Breast epithelium (tissue), 4 donors: Measurements from ENCODE around the gene GPAT3. TPM values are rescaled to one million over a fixed set of nuclear protein-coding genes. Genes with fewer than 3 reads are reported as not detected.
"Not testable (repeated sequence)": the region's sequence is repeated elsewhere in the genome, so short reads cannot be mapped to it uniquely, and the experiment has no call there.

Experiments used
- DNase-seq, 2 donors: peaks; one replicate each; pipeline ENCODE4 v3.0.0-alpha.2; 2019; ENCODE audit warnings: low spot score in 2 of 2
- H3K27ac ChIP-seq, 2 donors: fragments of 200-600 bp; sonication (generic) in 1 of 2; one replicate each; pipeline ENCODE4 v1.5.1; 2016 to 2019; ENCODE audit warnings: mild to moderate bottlenecking in 1 of 2
- H3K27me3 ChIP-seq, 2 donors: fragments of 200-600 bp; sonication (generic) in 1 of 2; one replicate each; pipeline versions ENCODE4 v1.5.1 to v1.6.0; 2017 to 2019; ENCODE audit warnings: control low read depth in 1 of 2, mild to moderate bottlenecking in 1 of 2
- H3K36me3 ChIP-seq: fragments of 200-600 bp; one replicate; pipeline ENCODE4 v1.5.1; 2019
- H3K4me1 ChIP-seq, 2 donors: fragments of 200-600 bp; sonication (generic); one replicate each; pipeline ENCODE4 v1.5.1; 2016 to 2019; ENCODE audit warnings: control low read depth in 1 of 2
- H3K4me3 ChIP-seq, 3 donors: fragments of 200-600 bp; sonication (generic); 1 replicate in 2 of 3; 2 replicates in 1 of 3; pipeline ENCODE4 v1.5.1; 2016 to 2019; ENCODE audit warnings: mild to moderate bottlenecking in 3 of 3, moderate library complexity in 2 of 3
- H3K9me3 ChIP-seq, 2 donors: fragments of 200-600 bp; sonication (generic) in 1 of 2; one replicate each; pipeline ENCODE4 v1.5.1; 2016 to 2019; ENCODE audit warnings: control low read depth in 1 of 2
- CTCF ChIP-seq, 3 donors: fragments of 450-650 bp; IDR thresholded peaks; one replicate each; pipeline ENCODE4 v1.5.1; 2016 to 2017; ENCODE audit warnings: antibody characterized with exemption in 3 of 3, mild to moderate bottlenecking in 3 of 3, moderate library complexity in 3 of 3
- POLR2A ChIP-seq: fragments of 450-650 bp; IDR thresholded peaks from one replicate; pipeline ENCODE4 v1.6.1; 2016; ENCODE audit warnings: antibody characterized with exemption, mild to moderate bottlenecking, moderate library complexity
- POLR2AphosphoS5 ChIP-seq, 3 donors: sonication (generic); formaldehyde crosslinking; IDR thresholded peaks; one replicate each; pipeline ENCODE4 v1.6.1; 2017; ENCODE audit warnings: antibody characterized with exemption in 3 of 3
- intact Hi-C: fragments of 100-400 bp; cut with DNase I; formaldehyde crosslinking; loops from one replicate; pipeline ENCODE4 v1.15.1; 2023; ENCODE audit warnings: low total_unique reads
- total RNA-seq, 3 donors: library from RNA; depleted of rRNA; stranded (reverse); fragments of >200 nt; gene quantifications; one replicate each; pipeline ENCODE4 v1.1.0, GENCODE V29; 2016

GPAT3 gene
- total RNA-seq = 1 to 10 TPM; 5.1 to 7.6 (median 5.6) TPM

- peak within 1 kb of the TSS; percentile 67 to 79 (median 72) for H3K4me3 ChIP-seq
- TF ChIP-seq POLR2AphosphoS5 (IDR thresholded peaks at IDR 0.05) (peak; percentile 13 to 51 (median 43)), POLR2A (no peak)
- peak; percentile 73 to 75 for DNase-seq
- no peaks in the 10 kb centered on the region for H3K36me3 ChIP-seq
- peak within 1 kb of the TSS; percentile 77 to 83 for H3K27ac ChIP-seq
- intact Hi-C loops = no loop called here
- no peaks in the 10 kb centered on the region for H3K4me1 ChIP-seq
- no peaks in the 10 kb centered on the region for H3K9me3 ChIP-seq
- H3K27me3 ChIP-seq = no peaks in the 10 kb centered on the region
Observed at GRCh38 chr4:83535520-83536361, at the start of gene GPAT3. TSS of gene GPAT3 (plus strand) at chr4:83536108. CDS start at chr4:83536623, 515 bp downstream.

- Histone ChIP-seq H3K4me3 (no peak overlapping the region), H3K27me3 (no peaks in the 10 kb centered on the region), H3K4me1 (no peaks in the 10 kb centered on the region), H3K36me3 (no peaks in the 10 kb centered on the region), H3K9me3 (no peaks in the 10 kb centered on the region), H3K27ac (no peak overlapping the region)
- TF ChIP-seq CTCF (IDR thresholded peaks at IDR 0.05) (no peak), POLR2AphosphoS5 (IDR thresholded peaks at IDR 0.05) (no peak), POLR2A (no peak)
- no peak for DNase-seq
- intact Hi-C loops = no loop called here
Observed at GRCh38 chr4:83486457-83487129, 49.3 kb upstream of the GPAT3 start.

GRCh38 chr4:83489711-83490326, 46.1 kb upstream of the GPAT3 start:
- H3K9me3 ChIP-seq = no peaks in the 10 kb centered on the region
- TF ChIP-seq POLR2AphosphoS5 (IDR thresholded peaks at IDR 0.05) (no peak), CTCF (IDR thresholded peaks at IDR 0.05) (no peak), POLR2A (no peak)
- no peaks in the 10 kb centered on the region for H3K4me1 ChIP-seq
- H3K27me3 ChIP-seq = no peaks in the 10 kb centered on the region
- no peak overlapping the region for H3K27ac ChIP-seq
- intact Hi-C loops = loop anchor here (10.0 kb wide), 1 partner anchor 155 kb away; no protein-coding TSS in a partner anchor
- H3K36me3 ChIP-seq = no peaks in the 10 kb centered on the region
- no peak overlapping the region for H3K4me3 ChIP-seq
- no peak for DNase-seq

- Histone ChIP-seq H3K4me1 (no peaks in the 10 kb centered on the region), H3K27ac (no peak overlapping the region), H3K4me3 (no peak overlapping the region), H3K9me3 (no peaks in the 10 kb centered on the region), H3K36me3 (no peaks in the 10 kb centered on the region), H3K27me3 (no peaks in the 10 kb centered on the region)
- DNase-seq = no peak
- intact Hi-C loops = loop anchor here (10.0 kb wide), 1 partner anchor 154 kb away; no protein-coding TSS in a partner anchor
- TF ChIP-seq CTCF (IDR thresholded peaks at IDR 0.05) (peak in 2 of 3 donors; percentile 32 to 44), POLR2A (no peak), POLR2AphosphoS5 (IDR thresholded peaks at IDR 0.05) (no peak)
Observed at GRCh38 chr4:83490876-83491450, 44.9 kb upstream of the GPAT3 start.

- not testable (repeated sequence) for H3K27me3 ChIP-seq, DNase-seq, H3K4me1 ChIP-seq, H3K9me3 ChIP-seq, H3K36me3 ChIP-seq, H3K4me3 ChIP-seq, H3K27ac ChIP-seq
- intact Hi-C loops = loop anchor here (10.0 kb wide), 1 partner anchor 148 kb away; no protein-coding TSS in a partner anchor
Observed at GRCh38 chr4:83496085-83496917, 39.6 kb upstream of the GPAT3 start.
